ENCODE results near the gene WDR38. TPM values are rescaled to one million over a fixed set of nuclear protein-coding genes. Genes with fewer than 3 reads are reported as not detected.
"Not testable (repeated sequence)": the region's sequence is repeated elsewhere in the genome, so short reads cannot be mapped to it uniquely, and the experiment has no call there.

Gene WDR38
- total RNA-seq, 1 donor from 2014 or later, result not detected

GRCh38 chr9:124834591-124834990 lies 18.7 kb upstream of the WDR38 start:
- peak; percentile 60 for DNase-seq

- DNase-seq, result peak; percentile 88
Measured at GRCh38 chr9:124835026-124835557, 18.2 kb upstream of the WDR38 start.

- DNase-seq, result not testable (repeated sequence)
Measured at GRCh38 chr9:124838132-124838531, 15.1 kb upstream of the WDR38 start.

DNA sequence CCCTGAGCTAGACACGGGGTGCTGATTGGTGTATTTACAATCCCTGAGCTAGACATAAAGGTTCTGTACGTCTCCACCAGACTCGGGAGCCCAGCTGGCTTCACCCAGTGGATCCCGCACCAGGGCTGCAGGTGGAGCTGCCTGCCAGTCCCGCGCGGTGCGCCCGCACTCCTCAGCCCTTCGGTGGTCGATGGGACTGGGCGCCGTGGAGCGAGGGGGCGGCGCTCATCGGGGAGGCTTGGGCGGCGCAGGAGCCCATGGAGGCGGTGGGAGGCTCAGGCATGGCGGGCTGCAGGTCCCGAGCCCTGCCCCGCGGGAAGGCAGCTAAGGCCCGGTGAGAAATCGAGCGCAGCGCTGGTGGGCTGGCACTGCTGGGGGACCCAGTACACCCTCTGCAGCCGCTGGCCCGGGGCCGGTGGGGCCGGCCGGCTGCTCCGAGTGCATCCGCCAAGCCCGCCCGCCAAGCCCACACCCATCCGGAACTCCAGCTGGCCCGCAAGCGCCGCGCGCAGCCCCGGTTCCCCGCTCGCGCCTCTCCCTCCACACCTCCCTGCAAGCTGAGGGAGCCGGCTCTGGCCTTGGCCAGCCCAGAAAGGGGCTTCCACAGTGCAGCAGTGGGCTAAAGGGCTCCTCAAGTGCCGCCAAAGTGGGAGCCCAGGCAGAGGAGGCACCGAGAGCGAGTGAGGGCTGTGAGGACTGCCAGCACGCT lies 14.5 kb upstream of the WDR38 start:
- DNase-seq, result not testable (repeated sequence)

- DNase-seq, result peak; percentile 83
Measured at GRCh38 chr9:124839612-124840299, 13.5 kb upstream of the WDR38 start.

DNA sequence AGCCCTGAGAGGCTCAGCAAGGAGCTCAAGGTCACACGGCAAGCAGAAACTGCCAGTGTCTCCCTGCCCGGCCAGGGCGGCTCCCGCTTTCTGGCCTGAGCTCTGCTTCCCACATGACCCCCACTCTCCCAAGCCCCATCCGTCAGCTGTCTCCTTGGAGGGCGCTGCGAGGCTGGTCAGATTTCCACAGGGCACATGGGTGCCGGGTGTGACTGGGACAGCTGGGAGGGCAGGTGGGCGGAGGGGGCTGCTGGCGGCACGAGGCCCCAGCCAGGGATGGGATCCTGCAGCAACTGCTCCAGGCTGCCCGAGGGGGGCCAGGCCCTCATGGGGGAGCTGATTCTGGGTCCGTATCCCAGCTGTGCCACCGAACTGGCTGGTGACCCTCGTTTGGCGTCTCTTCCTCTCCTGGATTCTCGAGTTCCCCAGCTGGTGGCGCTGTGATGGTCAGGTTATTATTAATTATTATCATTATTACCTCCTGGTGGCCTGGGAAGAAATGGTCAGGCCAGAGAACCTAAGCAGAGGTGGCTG lies 12.9 kb upstream of the WDR38 start:
- DNase-seq, result peak; percentile 95

- no peak for DNase-seq
Measured at GRCh38 chr9:124841075-124841821, 12.0 kb upstream of the WDR38 start.

GRCh38 chr9:124843456-124844034 lies 9.7 kb upstream of the WDR38 start:
- DNase-seq, result no peak

DNA sequence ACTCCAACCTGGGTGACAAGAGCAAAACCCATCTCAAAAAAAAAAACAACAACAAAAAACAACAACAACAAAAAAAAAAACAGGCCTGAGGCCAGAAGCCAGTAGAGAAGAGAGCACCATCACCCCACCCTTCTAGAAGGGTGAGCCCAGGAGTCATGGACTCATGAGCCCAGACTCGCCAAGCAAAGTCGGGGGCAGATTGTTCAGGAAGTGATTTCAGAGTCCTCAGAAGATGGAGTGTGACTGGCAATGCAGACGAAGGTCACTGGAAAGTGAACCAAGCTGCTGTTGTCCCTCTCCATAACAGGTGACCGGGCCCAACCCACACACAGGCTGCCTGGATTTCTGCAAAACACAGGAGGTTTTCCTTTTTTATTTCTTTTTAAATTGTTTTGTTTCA lies 9.0 kb upstream of the WDR38 start:
- DNase-seq, result no peak

GRCh38 chr9:124846467-124846866 lies 6.8 kb upstream of the WDR38 start:
- not testable (repeated sequence) for DNase-seq

DNA sequence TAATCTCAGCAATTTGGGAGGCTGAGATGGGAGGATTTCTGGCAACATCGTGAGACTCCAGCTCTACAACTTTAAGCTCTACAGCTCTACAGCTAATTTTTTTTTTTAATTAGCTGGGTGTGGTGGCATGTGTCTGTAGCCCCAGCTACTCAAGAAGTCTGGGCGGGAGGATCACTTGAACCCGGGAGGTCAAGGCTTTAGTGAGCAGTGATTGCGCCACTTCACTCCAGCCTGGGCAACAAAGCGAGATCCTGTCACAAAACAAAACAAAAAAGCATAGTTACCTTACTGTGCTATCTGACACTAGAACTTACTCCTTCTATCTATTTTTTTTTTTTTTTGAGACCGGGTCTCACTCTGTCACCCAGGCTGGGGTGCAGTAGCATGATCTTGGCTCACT lies 6.3 kb upstream of the WDR38 start:
- DNase-seq, result no peak

DNA sequence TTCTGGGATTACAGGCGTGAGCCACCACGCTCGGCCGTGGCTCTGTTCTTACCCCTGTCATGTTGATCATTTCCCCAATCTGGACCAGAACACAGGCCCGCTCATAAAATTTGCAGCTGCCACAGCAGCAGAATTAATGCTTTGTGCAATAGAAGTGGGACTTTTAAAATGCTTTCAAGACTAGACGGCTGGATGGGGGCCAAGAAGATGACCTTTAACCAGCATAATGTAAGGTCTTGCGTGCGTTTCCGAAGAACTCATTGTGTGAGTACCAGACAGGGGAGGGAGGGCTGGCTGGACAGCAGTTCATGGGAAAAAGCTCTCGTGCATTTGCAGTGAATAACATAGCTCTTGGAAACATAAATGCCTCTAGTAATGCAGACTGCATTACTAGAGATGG lies 3.5 kb upstream of the WDR38 start:
- peak; percentile 67 for DNase-seq

DNA sequence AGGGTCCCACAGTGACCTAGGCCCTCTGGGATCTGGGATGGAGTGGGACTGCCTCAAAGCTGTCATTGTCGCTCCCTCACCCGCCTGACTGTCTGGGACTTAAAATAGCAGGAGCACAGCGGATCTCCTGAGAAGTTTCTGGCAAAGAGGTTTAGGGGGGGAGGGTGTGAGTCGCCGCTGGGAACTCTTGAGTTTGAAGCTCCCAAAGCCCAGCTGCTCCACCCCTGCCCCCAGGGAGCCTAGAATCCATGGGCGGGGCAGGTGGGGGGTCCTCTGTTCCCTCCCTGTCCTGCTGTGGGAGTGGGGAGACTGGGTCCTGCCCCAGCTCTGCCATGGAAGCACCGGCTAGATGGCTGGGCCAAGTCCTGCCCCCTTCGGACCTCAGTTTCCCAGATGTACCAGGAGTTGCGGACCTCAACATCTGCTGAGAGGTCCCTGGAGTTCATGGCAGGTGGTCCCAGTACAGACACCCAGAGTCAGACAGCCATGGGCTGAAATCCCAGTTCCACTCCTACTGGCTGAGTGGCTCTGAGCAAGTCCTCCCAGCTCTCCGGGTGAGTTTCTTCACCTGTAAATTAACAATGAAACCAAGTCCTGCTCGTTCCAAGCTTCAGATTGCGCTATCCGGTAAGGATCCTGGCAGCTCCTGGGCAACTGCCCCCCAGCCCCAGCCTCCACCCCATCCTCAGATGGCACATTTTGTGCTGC lies 985 bp upstream of the WDR38 start:
- peak; percentile 69 for DNase-seq

DNA sequence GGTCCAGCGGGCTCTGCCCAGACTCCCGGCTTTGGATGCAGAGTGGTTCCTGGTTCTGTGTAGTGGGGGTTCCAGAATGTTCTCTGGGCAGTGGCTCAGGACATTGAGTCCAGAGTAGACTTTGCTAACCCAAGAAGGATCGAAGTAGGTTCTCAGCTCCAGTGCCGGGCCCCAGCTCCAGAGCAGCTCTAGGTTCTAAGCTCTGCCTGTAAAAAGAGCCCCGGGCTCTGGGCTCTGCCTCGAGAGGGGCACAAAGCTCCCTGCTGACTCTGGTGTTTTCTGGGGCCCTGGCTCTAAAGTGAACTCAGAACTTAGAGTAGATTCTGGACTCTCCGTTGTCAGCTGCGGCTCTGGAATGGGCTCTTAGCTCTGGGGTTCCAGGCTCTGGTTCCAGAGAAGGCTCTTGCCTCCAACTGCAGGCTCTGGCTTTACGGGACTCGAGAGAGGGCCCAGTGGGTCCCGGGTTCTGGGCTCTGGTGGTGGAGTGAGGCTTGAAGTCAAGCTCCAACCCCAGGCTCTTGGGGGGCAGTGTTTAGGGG lies 414 bp downstream of the WDR38 start:
- DNase-seq, result no peak

DNA sequence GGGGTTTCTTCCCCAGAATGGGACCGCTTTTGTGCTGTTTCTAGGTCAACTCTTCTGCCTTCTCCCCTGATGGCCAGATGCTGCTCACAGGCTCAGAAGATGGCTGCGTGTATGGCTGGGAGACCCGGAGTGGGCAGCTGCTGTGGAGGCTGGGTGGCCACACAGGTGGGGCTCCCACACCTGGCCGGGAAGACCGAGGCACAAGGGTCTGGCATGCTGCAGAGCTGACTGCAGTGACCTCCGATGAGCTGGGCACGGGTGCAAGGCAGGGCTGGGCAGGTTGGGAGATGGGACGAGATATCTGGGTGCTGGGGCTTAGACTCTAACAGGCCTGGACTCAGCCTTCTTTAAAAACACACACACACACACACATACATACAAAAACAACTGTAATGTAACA lies 901 bp downstream of the WDR38 start:
- no peak for DNase-seq

DNA sequence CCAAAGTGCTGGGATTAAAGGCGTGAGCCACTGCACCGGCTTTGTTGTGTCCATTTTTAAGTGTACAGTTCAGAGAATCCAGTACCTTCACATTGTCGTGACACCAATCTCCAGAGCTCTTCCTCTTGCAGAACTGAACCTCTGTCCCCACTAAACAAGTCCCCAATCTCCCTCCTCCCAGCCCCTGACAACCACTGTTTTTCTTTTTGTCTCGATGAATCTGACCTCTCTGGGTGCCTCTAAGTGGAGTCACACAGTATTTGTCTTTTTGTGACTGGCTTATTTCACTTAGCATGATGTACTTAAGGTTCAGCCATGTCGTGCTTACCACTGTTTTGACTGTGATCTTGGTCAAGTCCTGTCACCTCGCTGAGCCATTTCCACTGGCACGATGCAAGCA lies 1.6 kb downstream of the WDR38 start:
- DNase-seq, result no peak

- DNase-seq, result no peak
Measured at GRCh38 chr9:124855566-124855943, 2.3 kb downstream of the WDR38 start.

- DNase-seq, result no peak
Measured at GRCh38 chr9:124855944-124856765, 2.9 kb downstream of the WDR38 start.

GRCh38 chr9:124857533-124858162 lies 4.4 kb downstream of the WDR38 start:
- DNase-seq, result no peak

Measured in tongue (tissue), 2 donors.